MG63 (cell line): ENCODE results near the gene LRP2. TPM values are rescaled to one million over a fixed set of nuclear protein-coding genes. Genes with fewer than 3 reads are reported as not detected.

Source experiments
- DNase-seq: peaks from one replicate; pipeline ENCODE4 v3.0.0-alpha.2; 2020
- H3K27me3 ChIP-seq: fragments of 250-450 bp; sonication (Bioruptor Pico); 2 replicates; pipeline ENCODE4 v1.5.1; 2020; ENCODE audit warnings: mild to moderate bottlenecking, moderate library complexity
- H3K36me3 ChIP-seq: fragments of 250-450 bp; sonication (Bioruptor Pico); 2 replicates; pipeline ENCODE4 v1.5.1; 2020; ENCODE audit warnings: mild to moderate bottlenecking, moderate library complexity
- H3K4me3 ChIP-seq: fragments of 250-450 bp; sonication (Bioruptor Pico); 2 replicates; pipeline ENCODE4 v1.5.1; 2020; ENCODE audit warnings: mild to moderate bottlenecking, moderate library complexity
- H3K9me3 ChIP-seq: fragments of 250-450 bp; sonication (Bioruptor Pico); 2 replicates; pipeline ENCODE4 v1.5.1; 2020; ENCODE audit warnings: mild to moderate bottlenecking, moderate library complexity
- total RNA-seq: library from RNA; depleted of rRNA; stranded (reverse); fragments of >200 nt; shearing (Covaris generic); gene quantifications from 2 replicates; pipeline ENCODE4 v1.2.3, GENCODE V29; 2014; ENCODE audit warnings: low replicate concordance

Gene LRP2
- total RNA-seq, 1 experiment from 2014 or later: not detected

- peaks cover 10% of the 10 kb centered on the region; the same call in 1 of the 2 replicates for H3K27me3 ChIP-seq
- no peak overlapping the region for H3K4me3 ChIP-seq
- peak; percentile 54 for DNase-seq
These were observed 252.6 kb downstream of the LRP2 start for GRCh38 chr2:169109502-169110409.

GRCh38 chr2:169108099-169108884, 254.0 kb downstream of the LRP2 start:
- Histone ChIP-seq H3K36me3 (no peaks in the 10 kb centered on the region), H3K27me3 (peaks cover 13% of the 10 kb centered on the region; the same call in 1 of the 2 replicates), H3K9me3 (no peaks in the 10 kb centered on the region)

More at GRCh38 chr2:169109502-169110409, 252.6 kb downstream of the LRP2 start:
- H3K36me3 ChIP-seq: no peaks in the 10 kb centered on the region
- H3K9me3 ChIP-seq: no peaks in the 10 kb centered on the region

GRCh38 chr2:169107645-169108044, 254.7 kb downstream of the LRP2 start:
- Histone ChIP-seq H3K36me3 (no peaks in the 10 kb centered on the region), H3K27me3 (peaks cover 13% of the 10 kb centered on the region; the same call in 1 of the 2 replicates), H3K4me3 (no peak overlapping the region), H3K9me3 (no peaks in the 10 kb centered on the region)
- no peak for DNase-seq

More at GRCh38 chr2:169108099-169108884, 254.0 kb downstream of the LRP2 start:
- DNase-seq: no peak
- H3K4me3 ChIP-seq: no peak overlapping the region

GRCh38 chr2:169106563-169107545, 255.5 kb downstream of the LRP2 start:
- H3K9me3 ChIP-seq: no peaks in the 10 kb centered on the region
- peaks cover 13% of the 10 kb centered on the region; the same call in 1 of the 2 replicates for H3K27me3 ChIP-seq
- H3K36me3 ChIP-seq: no peaks in the 10 kb centered on the region
- H3K4me3 ChIP-seq: no peak overlapping the region
- no peak for DNase-seq

GRCh38 chr2:169106134-169106533, 256.2 kb downstream of the LRP2 start:
- Histone ChIP-seq H3K27me3 (peaks cover 13% of the 10 kb centered on the region; the same call in 1 of the 2 replicates), H3K9me3 (no peaks in the 10 kb centered on the region), H3K4me3 (no peak overlapping the region), H3K36me3 (no peaks in the 10 kb centered on the region)
- no peak for DNase-seq

- Histone ChIP-seq H3K36me3 (no peaks in the 10 kb centered on the region), H3K27me3 (peaks cover 13% of the 10 kb centered on the region; the same call in 1 of the 2 replicates), H3K4me3 (no peak overlapping the region), H3K9me3 (no peaks in the 10 kb centered on the region)
- no peak for DNase-seq
These were observed 256.9 kb downstream of the LRP2 start for GRCh38 chr2:169105476-169105875.

- H3K36me3 ChIP-seq: no peaks in the 10 kb centered on the region
- no peak for DNase-seq
These were observed 257.5 kb downstream of the LRP2 start for GRCh38 chr2:169104848-169105247.

DNA sequence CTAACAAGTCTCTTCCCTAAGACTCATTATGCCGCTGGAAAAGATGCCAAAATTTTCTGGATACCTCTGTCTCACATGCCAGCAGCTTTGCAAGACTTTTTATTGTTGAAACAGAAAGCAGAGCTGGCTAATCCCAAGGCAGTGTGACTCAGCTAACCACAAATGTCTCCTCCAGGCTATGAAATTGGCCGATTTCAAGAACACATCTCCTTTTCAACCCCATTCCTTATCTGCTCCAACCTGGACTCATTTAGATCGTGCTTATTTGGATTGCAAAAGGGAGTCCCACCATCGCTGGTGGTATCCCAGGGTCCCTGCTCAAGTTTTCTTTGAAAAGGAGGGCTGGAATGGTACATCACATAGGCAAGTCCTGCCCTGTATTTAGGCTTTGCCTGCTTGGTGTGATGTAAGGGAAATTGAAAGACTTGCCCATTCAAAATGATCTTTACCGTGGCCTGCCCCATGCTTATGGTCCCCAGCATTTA, 266.7 kb downstream of the LRP2 start:
- H3K9me3 ChIP-seq: no peaks in the 10 kb centered on the region
- no peak overlapping the region for H3K4me3 ChIP-seq
- no peaks in the 10 kb centered on the region for H3K27me3 ChIP-seq
- peak; percentile 83 for DNase-seq
- no peaks in the 10 kb centered on the region for H3K36me3 ChIP-seq

More at GRCh38 chr2:169104848-169105247, 257.5 kb downstream of the LRP2 start:
- Histone ChIP-seq H3K27me3 (peaks cover 12% of the 10 kb centered on the region; the same call in 1 of the 2 replicates), H3K9me3 (no peaks in the 10 kb centered on the region), H3K4me3 (no peak overlapping the region)

- DNase-seq: no peak
- no peaks in the 10 kb centered on the region for H3K9me3 ChIP-seq
- H3K27me3 ChIP-seq: no peaks in the 10 kb centered on the region
- H3K4me3 ChIP-seq: no peak overlapping the region
- no peaks in the 10 kb centered on the region for H3K36me3 ChIP-seq
These were observed 267.7 kb downstream of the LRP2 start for GRCh38 chr2:169094676-169095075.

GRCh38 chr2:169093535-169093934, 268.8 kb downstream of the LRP2 start:
- no peaks in the 10 kb centered on the region for H3K9me3 ChIP-seq
- H3K36me3 ChIP-seq: no peaks in the 10 kb centered on the region
- no peak for DNase-seq
- H3K27me3 ChIP-seq: no peaks in the 10 kb centered on the region
- H3K4me3 ChIP-seq: no peak overlapping the region

- Histone ChIP-seq H3K36me3 (no peaks in the 10 kb centered on the region), H3K27me3 (no peaks in the 10 kb centered on the region), H3K4me3 (no peak overlapping the region), H3K9me3 (no peaks in the 10 kb centered on the region)
- peak; percentile 75 for DNase-seq
These were observed 270.4 kb downstream of the LRP2 start for GRCh38 chr2:169091761-169092519.

DNA sequence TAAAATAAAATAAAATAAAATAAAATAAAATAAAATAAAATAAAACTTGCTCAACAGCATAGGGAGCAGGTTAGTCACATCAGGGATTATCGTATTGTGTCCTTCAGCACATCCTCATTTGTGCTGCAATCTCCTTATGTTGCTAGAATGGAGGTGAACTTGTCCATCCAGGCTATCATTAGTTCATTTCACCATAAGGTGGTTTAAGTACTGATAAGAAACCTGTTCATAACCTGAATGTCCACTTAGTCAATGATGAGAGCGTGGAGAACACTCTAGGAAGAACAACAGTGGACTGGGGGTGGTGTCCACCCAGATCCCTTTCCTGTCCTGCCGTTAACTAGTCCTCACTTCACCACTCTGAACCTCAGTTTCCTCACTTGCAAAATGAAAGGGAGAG, 271.1 kb downstream of the LRP2 start:
- H3K27me3 ChIP-seq: no peaks in the 10 kb centered on the region
- H3K36me3 ChIP-seq: no peaks in the 10 kb centered on the region
- no peak overlapping the region for H3K4me3 ChIP-seq
- DNase-seq: no peak
- no peaks in the 10 kb centered on the region for H3K9me3 ChIP-seq

- Histone ChIP-seq H3K4me3 (no peak overlapping the region), H3K36me3 (no peaks in the 10 kb centered on the region), H3K9me3 (peaks cover 5% of the 10 kb centered on the region), H3K27me3 (no peaks in the 10 kb centered on the region)
- no peak for DNase-seq
These were observed 272.1 kb downstream of the LRP2 start for GRCh38 chr2:169090133-169090820.

- H3K9me3 ChIP-seq: peaks cover 5% of the 10 kb centered on the region
- no peaks in the 10 kb centered on the region for H3K27me3 ChIP-seq
- no peaks in the 10 kb centered on the region for H3K36me3 ChIP-seq
- no peak for DNase-seq
- H3K4me3 ChIP-seq: no peak overlapping the region
These were observed 273.2 kb downstream of the LRP2 start for GRCh38 chr2:169089182-169089581.
